ENCODE results near the gene GSDMA.
"Not testable (repeated sequence)": the region's sequence is repeated elsewhere in the genome, so short reads cannot be mapped to it uniquely, and the experiment has no call there.

Gene GSDMA

DNA sequence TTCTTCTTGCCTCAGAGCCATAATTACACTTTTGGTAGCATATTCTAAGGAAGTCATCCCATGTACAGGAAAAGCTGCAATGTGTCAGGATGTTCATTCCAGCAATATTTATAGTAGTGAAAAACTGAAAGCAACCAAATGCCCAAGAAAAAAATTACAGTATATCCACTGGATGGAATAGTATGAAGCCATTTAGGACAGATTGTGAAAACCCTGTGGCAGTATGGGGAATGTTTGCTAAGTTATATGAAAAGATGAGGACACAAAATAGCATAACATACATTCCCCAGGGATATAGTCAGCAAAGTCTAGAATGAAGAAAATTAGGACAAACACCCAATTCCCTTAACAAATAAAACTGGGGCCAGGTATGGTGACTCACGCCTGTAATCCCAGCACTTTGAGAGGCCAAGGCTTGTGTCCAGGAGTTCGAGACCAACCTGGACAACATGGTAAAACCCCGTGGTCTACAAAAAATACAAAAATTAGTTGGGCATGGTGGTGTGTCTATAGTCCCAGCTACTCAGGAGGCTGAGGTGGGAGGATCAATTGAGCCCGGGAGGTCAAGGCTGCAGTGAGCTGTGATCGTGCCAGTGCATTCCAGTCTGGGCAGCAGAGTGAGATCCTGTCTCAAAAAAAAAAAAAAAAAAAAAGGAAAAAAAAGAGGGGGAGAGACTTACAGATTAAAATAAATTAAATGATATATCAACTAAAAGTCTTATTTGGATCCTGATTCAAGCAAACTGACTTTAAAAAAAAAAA is 33.0 kb upstream of the GSDMA start:
- peak; percentile 71 for DNase-seq (ENCODE audit: low read depth)

DNA sequence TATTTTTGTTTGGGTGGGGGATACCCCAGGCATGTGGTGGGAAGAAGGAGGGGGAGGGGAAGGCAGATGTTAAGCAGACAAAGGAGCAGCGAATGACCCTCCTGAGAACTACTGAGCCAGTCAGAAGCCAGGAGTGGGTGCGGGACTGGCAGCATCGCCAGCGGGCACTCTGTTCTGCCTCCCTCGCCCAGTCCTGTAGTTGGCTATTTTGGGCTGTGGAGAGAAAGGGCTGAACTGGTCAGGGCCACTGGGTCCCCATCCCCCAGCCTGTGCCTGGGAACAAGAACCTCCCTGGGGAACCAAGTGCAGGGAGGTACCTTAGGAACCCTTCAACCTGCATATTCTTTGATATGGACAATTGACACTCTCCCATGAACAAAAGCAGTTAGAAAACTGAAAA is 28.9 kb upstream of the GSDMA start:
- DNase-seq (ENCODE audit: low read depth), result no peak

DNA sequence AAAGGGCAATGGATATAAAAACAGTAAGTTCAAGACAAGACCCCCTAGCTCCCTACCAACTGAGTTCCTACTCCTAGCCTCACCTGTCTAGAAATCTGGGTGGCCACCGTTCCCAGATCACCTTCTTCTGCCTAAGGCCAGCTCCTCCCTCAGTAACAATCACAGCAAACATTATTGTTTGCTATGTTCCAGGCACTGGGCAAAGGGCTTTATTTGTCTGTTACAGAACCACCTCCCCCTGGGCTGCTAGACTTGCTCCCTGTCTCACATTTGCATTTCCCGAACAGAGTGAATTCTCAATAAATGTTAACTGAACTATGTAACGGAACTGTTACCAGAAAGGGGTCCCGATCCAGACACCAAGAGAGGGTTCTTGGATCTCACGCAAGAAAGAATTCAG is 28.5 kb upstream of the GSDMA start:
- DNase-seq (ENCODE audit: low read depth), result no peak

DNA sequence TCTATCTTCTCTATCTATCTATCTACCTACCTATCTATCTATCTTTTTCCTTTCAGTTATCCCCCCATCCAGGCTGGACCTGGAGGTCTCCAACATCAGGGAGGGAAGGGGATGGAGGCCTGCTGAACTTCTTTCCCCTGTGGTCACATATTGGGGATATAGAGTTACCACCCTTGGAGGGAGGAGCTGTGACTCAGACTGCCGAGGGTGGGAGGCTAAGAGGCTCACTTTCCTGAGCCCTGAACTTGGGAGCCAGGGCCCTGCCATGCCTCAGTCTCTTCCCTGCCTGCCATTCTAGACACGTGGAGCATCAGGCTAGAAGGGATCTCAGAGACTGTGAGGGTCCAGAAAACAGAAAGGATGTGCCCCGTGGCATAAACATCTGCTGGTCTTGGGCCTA is 26.9 kb upstream of the GSDMA start:
- no peak for DNase-seq (ENCODE audit: low read depth)

DNA sequence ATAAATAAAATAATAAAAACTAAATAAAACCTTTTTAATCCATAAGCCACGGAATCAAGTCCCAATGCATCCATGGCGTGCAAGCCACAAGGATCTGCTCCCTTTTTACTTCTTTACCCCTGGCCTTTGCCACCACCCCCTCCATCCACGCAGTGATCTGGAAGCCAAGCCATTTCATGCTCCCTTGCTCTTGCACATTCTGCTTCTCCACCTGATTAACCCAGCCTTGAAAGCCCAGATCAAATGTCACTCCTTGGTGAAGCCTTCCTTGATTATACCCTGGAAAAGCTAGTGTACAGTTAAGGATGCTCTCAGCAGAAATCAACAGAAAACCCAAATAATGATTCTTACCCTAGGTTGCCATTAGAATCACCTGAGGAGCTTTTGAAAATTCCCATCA is 25.4 kb upstream of the GSDMA start:
- DNase-seq (ENCODE audit: low read depth), result no peak

DNA sequence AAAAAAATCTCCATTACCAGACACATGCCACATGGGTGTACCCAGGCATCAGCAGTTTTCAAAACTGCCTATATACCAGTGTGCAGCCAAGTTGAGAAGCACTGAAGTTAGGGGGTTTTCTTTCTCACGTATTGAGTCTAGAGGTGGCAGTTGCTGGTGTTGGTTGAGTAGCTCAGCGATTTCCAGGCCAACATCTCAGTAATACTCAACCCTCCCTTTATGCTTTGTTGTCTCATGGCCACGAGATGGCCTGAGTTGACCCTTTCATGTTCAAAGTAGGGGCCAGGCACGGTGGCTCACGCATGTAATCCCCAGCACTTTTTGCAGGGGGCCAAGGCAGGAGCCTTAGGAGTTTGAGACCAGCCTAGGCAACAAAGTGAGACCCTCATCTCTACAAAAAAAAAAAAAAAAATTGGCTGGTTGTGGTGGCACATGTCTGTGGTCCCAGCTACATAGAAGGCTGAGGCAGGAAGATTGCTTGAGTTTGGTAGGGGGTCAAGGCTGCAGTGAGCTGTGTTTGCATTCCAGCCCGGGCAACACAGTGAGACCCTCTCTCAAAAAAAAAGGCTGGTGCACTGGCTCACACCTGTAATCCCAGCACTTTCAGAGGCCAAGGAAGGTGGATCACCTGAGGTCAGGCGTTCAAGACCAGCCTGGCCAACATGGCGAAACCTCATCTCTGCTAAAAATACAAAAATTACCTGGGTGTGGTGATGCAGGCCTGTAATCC is 24.5 kb upstream of the GSDMA start:
- DNase-seq (ENCODE audit: low read depth), result no peak

DNA sequence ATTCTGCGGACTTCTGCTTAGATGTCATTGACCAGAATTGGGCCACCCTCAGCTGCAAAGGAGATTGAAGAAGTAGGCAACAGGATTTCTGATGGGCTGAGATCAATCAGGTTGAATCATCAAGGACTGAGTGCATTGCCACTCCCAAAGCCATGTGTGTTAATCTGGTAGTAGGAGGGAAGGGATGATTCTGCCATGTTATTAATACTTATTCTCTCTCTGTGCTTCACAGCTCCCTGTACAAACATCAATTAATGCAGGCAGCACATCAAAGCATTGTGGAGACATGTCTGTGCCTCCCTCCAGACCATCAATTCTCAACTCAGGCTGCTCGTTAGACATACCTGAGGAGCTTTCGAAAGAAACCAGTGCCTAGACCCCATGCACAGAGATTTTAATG is 23.7 kb upstream of the GSDMA start:
- DNase-seq (ENCODE audit: low read depth), result no peak

DNA sequence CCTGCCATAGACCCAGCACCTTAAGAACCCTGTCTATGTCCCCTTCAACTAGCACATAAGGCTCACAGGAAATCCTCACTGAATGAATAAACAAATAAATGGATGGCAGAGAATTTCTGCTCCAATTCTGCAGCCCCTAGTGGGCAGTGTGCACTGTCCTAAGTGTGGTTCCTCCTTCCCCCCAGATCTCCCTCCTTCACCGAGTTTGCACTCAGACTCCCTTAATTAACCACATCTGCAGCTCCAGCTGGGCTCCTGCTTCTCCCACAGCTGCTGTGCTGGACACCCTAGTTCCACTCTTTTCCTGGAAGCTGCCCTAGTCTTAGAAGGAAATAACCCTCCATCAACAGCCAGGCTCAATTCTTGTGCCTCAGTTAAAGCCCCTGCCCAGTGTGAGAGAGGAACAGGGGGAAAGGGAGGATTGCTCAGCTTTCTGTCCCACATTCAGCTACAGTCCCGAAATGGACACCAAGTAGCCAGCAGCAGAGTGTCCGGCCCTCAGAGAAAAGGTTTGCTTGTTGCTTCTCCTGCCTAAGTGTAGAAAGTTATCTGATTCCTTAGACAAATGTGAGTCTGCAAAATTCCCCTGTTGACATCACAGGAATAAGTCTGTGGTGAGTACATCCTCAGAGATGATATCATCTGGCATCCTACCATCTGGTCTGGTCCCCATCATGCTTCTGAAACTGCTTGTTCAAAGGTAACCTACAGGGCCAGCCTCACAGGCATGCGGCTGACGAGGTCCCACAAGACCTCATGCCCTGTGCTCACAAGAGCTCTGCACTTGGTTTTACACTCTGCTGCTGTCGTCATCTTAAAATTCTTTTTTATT is 23.0 kb upstream of the GSDMA start:
- DNase-seq (ENCODE audit: low read depth), result peak; percentile 86

DNA sequence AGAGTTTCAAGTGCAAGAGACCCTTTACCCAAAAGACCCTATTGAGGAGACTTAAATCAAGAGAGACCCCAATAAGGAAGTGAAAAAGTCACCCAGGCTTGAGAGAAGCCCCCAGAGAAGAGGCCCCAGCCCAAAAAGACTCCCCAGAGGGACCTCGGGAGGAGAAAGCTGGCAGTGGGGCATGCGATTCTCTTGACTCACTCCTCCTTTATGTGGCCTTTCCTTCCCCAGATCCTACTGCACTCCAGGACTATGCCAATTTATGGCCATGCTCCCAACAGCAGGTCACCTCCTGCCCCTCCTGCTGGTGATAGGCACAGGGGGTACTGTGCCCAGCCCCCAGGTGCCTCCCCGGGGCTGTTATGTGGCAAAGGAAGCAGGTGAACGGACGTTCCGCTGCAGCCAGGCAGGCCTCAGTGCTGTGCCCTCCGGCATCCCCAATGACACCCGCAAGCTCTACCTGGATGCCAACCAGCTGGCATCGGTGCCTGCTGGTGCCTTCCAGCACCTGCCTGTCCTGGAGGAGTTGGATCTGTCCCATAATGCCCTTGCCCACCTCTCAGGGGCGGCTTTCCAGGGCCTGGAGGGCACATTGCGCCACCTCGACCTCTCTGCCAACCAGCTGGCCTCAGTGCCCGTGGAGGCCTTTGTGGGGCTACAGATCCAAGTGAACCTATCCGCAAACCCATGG is 19.0 kb upstream of the GSDMA start:
- DNase-seq (ENCODE audit: low read depth), result no peak

DNA sequence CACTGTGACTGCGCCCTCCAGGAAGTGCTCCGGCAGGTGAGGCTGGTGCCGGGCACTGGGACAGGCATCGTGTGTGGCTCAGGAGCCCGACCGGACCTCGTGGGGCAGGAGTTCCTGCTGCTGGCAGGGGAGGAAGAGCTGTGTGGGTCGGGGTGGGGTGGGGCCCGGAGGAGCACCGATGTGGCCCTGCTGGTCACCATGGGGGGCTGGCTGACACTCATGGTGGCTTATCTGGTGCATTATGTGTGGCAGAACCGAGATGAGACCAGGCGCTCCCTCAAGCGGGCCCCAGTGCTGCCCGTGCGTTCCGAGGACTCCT is 18.5 kb upstream of the GSDMA start:
- no peak for DNase-seq (ENCODE audit: low read depth)

DNA sequence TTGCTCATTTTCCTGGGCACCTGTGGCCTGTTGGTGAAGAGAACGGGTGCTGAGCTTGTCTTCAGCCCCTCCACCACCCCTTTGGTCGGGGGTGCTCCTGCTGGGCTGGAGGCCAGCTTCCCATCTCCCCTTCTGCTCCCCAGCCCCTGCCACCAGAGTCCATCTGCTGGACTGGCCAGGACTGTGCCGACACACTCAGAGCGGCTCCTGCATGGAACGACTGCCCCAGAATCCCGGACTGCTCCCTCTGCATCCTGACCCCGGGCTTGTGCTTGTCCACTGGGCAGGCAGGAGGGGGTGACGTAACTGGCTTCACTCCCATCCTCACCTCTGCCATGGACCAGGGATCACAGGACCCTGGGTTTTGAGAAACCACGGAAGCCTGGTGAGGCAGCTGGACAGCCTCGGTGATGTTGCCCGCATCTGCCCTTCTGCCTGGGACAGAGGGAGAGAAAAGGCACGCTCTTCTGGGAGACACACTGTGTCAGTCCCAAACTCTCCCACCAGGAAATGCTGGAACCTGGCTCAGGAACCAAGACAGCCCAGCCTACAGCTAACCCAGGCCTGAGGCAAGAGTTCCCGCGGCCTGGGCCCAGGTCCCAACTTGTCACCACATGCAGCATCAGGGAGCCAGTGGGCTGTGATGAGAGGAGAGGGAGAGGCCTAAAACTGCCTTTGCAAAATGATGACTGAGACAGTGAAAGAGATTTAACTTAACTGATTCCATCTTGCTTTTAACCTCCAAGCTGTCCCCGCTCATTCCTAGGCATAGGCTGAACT is 16.1 kb upstream of the GSDMA start:
- no peak for DNase-seq (ENCODE audit: low read depth)

DNA sequence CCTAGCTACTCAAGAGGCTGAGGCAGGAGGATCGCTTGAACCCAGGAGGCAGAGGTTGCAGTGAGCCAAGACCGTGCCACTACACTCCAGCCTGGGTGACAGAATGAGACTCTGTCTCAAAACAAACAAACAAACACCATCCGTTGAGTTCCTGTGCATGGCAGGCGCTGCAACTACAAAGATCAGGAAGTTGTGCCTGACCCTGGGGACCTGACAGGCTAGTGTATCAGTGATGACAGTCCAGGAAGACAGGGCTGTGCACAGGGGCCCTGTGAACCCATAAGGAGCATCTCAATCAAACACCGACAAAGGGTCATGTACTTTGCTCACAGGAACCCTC is 14.3 kb upstream of the GSDMA start:
- DNase-seq (ENCODE audit: low read depth), result not testable (repeated sequence)

DNA sequence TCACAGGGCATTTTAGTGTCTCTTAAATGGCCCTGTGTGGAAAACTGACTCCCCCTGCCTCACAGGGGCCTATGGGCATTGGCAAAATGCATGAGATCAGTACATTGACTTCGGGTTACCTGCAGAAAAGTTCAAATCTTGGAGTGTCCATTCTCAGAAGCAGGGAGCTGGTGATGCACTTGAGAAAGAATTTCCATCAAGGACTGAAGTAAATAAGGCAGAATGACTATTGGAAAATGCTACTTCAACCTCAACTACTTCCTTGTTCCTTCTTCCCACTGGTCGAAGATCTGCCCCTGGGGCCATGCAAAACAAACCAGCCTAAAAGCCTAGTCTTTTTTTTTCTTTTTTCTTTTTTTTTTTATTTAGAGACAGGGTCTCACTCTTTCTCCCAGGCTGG is 13.8 kb upstream of the GSDMA start:
- no peak for DNase-seq (ENCODE audit: low read depth)

DNA sequence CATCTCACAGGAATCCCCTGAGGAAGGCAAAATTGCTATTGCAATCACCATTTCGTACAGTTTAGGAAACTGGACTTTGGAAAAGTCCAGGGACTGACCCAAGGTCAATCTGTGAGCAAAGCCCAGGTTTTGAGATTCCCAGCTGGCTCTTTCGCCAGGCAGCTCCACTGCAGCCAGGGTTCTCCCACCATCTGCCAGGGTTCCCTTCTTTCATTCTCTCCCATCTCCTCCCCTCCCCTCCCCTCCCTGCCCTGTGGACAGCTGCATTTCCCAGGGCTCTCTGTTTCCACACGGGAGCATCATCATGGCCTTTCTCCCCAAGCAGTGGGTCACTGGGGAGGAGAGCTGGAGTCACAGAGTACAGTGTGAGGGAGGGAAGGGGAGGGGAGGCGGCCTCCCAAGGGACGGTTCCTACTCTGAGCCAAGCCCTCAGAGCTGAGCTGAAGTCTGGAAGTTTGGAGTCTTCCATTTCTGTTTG is 11.9 kb upstream of the GSDMA start:
- no peak for DNase-seq (ENCODE audit: low read depth)

DNA sequence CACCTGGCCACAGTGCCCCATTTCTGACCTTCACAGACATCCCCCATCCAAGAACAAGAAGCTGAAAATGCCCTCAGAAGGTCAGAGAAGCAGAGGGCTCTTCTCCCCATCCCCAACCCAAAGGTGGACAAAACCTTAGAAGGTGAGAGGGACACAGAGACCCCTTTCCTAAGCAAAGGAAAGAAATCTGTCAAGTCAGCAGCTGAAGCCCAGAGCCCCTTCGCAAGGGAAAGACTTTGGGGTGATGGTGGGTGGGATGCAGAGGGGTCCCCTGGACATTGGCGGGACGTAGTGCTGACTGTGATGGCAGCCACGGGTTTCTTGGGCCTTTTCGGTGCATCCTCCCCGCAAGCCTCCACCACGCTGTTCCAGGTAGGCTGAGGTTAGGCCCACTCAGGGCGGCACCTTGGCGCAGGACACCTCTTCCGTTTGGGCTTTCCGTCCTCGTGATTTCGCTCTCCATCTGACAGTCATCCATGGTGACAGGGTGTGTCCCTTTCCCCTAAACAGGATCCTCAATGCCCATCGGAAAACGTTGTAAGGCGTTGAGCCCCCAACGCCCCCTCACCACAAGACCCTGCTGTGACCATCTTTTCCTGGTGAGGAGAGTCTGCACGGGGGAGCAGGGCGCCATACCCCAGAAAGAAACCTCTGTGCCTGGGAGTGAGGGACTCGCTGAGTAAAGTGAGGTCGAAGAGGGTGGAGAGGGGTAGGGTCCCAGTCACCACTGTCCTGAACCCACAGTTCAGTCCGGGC is 10.7 kb upstream of the GSDMA start:
- no peak for DNase-seq (ENCODE audit: low read depth)

DNA sequence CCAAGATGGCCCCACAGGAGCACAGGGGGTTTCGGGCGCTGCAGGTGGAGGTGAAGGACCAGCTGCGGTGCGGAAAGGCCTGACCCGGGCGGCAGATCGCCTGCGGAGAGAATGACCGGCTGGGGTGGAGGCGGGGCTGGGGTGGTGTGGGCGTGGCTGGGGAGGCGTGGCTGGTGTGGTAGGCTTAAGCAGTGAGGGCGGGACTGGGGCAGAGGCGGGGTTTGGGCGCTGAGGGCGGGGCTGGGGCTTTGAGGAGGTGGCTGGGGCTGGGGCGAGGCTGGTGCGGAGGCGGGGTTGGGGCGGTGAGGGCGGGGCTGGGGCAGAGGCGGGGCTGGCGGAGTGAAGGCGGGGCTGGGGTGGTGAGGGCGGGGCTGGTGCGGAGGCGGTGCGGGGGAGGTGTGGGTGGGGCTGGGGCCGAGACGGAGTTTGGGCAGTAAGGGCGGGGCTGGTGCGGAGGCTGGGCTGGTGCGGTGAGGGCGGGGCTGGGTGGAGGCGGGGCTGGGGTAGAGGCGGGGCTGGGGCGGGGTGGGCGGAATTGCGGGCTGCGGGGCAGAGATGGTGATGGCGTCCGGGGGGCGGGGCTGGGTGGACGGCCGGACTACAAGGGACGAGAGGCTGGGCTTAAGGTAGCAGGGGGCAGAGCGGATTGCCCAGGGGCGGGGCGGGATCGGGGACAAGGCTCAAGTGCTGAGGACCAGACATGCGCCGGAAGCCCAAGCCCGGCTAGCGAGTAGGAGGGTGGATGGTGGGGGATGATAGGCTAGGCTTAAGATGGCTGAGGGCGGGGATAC is 9.9 kb upstream of the GSDMA start:
- DNase-seq (ENCODE audit: low read depth), result peak; percentile 81

DNA sequence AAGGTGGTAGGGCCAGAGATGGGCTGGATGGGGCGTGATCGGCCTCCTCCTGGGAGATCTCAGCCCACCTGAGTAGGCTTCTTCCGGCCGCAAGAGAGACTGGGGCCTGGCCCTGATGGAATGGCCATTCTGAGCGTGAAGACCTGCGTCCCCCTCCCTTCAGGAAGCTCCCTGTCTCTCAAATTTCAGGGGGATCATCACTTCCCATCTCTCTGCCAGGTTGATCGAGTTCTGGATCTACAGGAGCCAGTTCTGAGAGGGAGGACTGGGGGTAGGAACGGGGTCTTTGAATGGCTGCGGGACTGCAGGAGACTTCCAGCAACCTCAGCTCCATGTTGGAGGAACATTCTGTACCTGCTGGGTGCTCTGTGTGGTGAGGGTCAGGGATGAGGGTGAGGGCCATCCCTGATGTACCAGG is 9.3 kb upstream of the GSDMA start:
- no peak for DNase-seq (ENCODE audit: low read depth)

DNA sequence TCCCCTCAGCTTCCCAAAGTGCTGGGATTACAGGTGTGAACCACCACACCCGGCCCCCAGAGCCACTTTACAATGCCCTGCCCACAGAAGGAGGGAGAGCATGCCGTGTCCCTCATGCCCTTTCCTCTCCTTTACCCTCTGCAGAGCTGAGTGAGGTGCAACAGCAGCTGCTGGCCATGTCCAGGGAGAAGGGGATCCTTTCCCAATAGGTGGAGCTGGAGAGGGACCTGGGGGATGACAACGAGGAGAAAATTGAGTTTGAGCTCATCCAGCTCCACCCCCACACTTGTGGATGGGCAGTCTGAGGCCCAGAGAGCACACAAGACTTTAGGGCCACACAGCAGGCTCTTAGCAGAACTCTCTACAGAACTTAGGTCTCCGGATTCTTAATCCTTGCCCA is 7.9 kb upstream of the GSDMA start:
- no peak for DNase-seq (ENCODE audit: low read depth)

DNA sequence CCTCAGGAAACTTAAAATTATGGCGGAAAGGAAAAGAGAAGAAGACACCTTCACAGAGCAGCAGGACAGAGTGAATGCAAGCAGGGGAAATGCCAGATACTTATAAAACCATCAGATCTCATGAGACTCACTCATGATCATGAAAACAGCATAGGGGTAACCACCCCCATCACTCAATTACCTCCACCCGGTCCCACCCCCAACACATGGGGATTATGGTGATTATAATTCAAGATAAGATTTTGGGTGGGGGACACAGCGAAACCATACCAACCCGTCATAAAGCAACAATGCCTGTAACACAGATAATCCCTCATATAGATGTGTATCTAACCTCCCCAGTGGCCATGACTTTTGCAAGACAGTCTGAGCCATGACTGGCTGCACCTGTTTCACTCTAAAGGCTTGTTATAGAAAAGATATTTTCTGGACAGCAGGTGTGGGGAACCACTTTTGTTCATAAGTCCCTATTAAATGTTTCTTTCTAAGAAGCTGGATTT is 7.0 kb upstream of the GSDMA start:
- no peak for DNase-seq (ENCODE audit: low read depth)

DNA sequence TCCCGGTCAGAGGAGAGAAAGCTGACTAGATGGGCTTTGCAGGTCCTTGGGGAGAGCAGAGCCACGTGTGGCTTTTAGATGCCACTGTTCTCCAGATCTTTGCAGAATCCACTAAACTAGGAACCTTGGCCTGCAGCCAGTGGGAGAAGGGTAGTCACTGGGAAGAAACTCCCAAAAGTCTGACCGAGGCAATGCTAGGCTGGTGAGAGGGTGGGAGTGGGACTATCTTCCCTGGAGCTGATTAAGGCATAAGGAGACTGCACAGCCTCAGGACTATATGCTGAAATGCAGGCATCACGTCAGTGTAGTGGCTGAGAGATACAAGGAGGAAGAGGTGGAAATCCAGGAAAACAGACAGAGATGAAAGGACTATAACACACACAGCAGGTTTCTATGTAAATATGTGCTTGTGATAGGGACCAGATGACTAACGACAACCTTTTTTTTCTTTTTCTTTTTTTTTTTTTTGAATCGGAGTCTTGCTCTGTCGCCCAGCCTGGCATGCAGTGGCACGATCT is 2.2 kb upstream of the GSDMA start:
- no peak for DNase-seq (ENCODE audit: low read depth)

Data from non-pigmented ciliary epithelial cell (primary cell).